ENCODE measurements around the gene MACROH2A2. TPM values are rescaled to one million over a fixed set of nuclear protein-coding genes. Genes with fewer than 3 reads are reported as not detected.

The MACROH2A2 gene
- total and polyA plus RNA-seq, 2 of the 4 experiments (the other 2 are of a cell fraction), result 16.1 to 17.4 TPM

- peaks cover 0 to 7% of the 10 kb centered on the region in 2 experiments; a peak in 1 of 4 replicates for H3K79me1 ChIP-seq (ENCODE audit: low read depth in 1 of 2, low read length in 2 of 2)
- no peak overlapping the region for H3K9ac ChIP-seq (ENCODE audit: low read depth, low read length)
- POLR2A ChIA-PET (ENCODE audit: unreplicated experiment), result no interaction called here
- dilution Hi-C loops (cut with HindIII; ENCODE audit: low sequenced_read_pairs, unreplicated experiment), result no loop called here
- no peak overlapping the region for H3K23ac ChIP-seq (ENCODE audit: low read depth, low read length)
- no peak overlapping the region for H4K5ac ChIP-seq (ENCODE audit: low read depth, low read length)
- CTCF ChIA-PET, result no interaction called here
- H4K8ac ChIP-seq (ENCODE audit: low read depth in 2 of 2, low read length in 2 of 2), result no peak overlapping the region
- intact Hi-C loops (cut with micrococcal nuclease), result no loop called here
- H3K4ac ChIP-seq (ENCODE audit: low read depth, low read length), result no peak overlapping the region
- ATAC-seq (ENCODE audit: low read depth) (no peak), DNase-seq (peak; percentile 15)
- no peak overlapping the region for H2BK120ac ChIP-seq (ENCODE audit: low read depth, low read length)
- H2BK20ac ChIP-seq (ENCODE audit: low read depth, low read length), result no peak overlapping the region
- no peak overlapping the region for H2AK9ac ChIP-seq (replicated peaks; ENCODE audit: low read depth, low read length, poor library complexity)
- no peak overlapping the region for H3K4me2 ChIP-seq (ENCODE audit: low read depth, low read length)
- no peaks in the 10 kb centered on the region for H3K36me3 ChIP-seq (ENCODE audit: control insufficient read depth, insufficient read depth, low read length)
- H3K9me3 ChIP-seq (ENCODE audit: control insufficient read depth, insufficient read depth, low read length), result no peaks in the 10 kb centered on the region
- no peak overlapping the region for H2BK15ac ChIP-seq (ENCODE audit: low read depth, low read length)
- BruUV-seq (replicated peaks), result no TSS peak
- H2AFZ ChIP-seq (replicated peaks; ENCODE audit: low read length, poor library complexity), result no peak overlapping the region
- no CpG with 5 or more reads among the region's 4 CpGs for WGBS, 2 experiments (ENCODE audit: extremely low coverage in 2 of 2, insufficient read length in 1 of 2)
- H3K4me1 ChIP-seq (ENCODE audit: control insufficient read depth, insufficient read depth, low read length), result no peaks in the 10 kb centered on the region
- no peak for TF ChIP-seq POLR2A (IDR thresholded peaks at IDR 0.05; ENCODE audit: low read depth, low read length)
- TF ChIP-seq CHD1 (IDR thresholded peaks at IDR 0.05; ENCODE audit: low read depth, low read length), result no peak
- TF ChIP-seq MAFK (IDR thresholded peaks at IDR 0.05; ENCODE audit: low read depth, low read length), result no peak
- no peak for TF ChIP-seq CTCF (conservative IDR thresholded peaks at IDR 0.05; ENCODE audit: low read depth, low read length)
- no peak for TF ChIP-seq MAZ (IDR thresholded peaks at IDR 0.05; ENCODE audit: borderline replicate concordance, low read depth, low read length)
- TF ChIP-seq RFX5 (IDR thresholded peaks at IDR 0.05; ENCODE audit: low read depth, low read length), result no peak
- no peak for TF ChIP-seq SMC3 (IDR thresholded peaks at IDR 0.05; ENCODE audit: low read depth, low read length)
- TF ChIP-seq NFE2L2 (IDR thresholded peaks at IDR 0.05; ENCODE audit: low read depth, low read length), result no peak
- TF ChIP-seq USF2 (IDR thresholded peaks at IDR 0.05; ENCODE audit: low read depth, low read length), result no peak
- TF ChIP-seq RCOR1 (IDR thresholded peaks at IDR 0.05; ENCODE audit: insufficient replicate concordance, low read length), result no peak
- TF ChIP-seq CEBPB (IDR thresholded peaks at IDR 0.05; ENCODE audit: low read depth, low read length), result no peak
- TF ChIP-seq MXI1 (IDR thresholded peaks at IDR 0.05; ENCODE audit: borderline replicate concordance, low read depth, low read length), result no peak
- H2BK5ac ChIP-seq (ENCODE audit: low read depth, low read length, poor library complexity, severe bottlenecking), result no peak overlapping the region
- H3K4me3 ChIP-seq (ENCODE audit: insufficient read depth, low read depth, low read length), result no peak overlapping the region
- no peak overlapping the region for H4K91ac ChIP-seq (ENCODE audit: insufficient read depth, low read depth, low read length)
- in situ Hi-C loops (cut with MboI; ENCODE audit: low sequenced_read_pairs), result no loop called here
- H4K20me1 ChIP-seq (ENCODE audit: insufficient read depth, low read length), result peaks cover 4% of the 10 kb centered on the region; the same call in 1 of the 2 replicates
- H3K18ac ChIP-seq (ENCODE audit: low read depth, low read length), result no peak overlapping the region
- H3K56ac ChIP-seq (ENCODE audit: extremely low read depth, insufficient read depth, low read length), result no peak overlapping the region
- H3K14ac ChIP-seq (replicated peaks; ENCODE audit: low read depth, low read length), result no peak overlapping the region
- no peaks in the 10 kb centered on the region for H3K27me3 ChIP-seq (ENCODE audit: control insufficient read depth, insufficient read depth, low read length)
- H3K9me1 ChIP-seq (ENCODE audit: insufficient read depth, low read length), result no peaks in the 10 kb centered on the region
- H3K27ac ChIP-seq (ENCODE audit: insufficient read depth, low read length), result no peak overlapping the region
- no peak overlapping the region for H2AK5ac ChIP-seq (ENCODE audit: low read depth, low read length)
Measured at GRCh38 chr10:70064486-70064885, 11.8 kb downstream of the MACROH2A2 start.
